ENCODE data around the gene UBQLN4. TPM values are rescaled to one million over a fixed set of nuclear protein-coding genes. Genes with fewer than 3 reads are reported as not detected.

UBQLN4 gene
- total RNA-seq, 1 donor, result 13.0 TPM

- peaks cover 19% of the 10 kb centered on the region for H4K20me1 ChIP-seq (ENCODE audit: insufficient read depth, low read length)
- H3K4me3 ChIP-seq (ENCODE audit: insufficient read depth, low read length), result no peak overlapping the region
- H3K9me3 ChIP-seq (ENCODE audit: low read depth, low read length), result no peaks in the 10 kb centered on the region
- peaks cover 4% of the 10 kb centered on the region for H3K4me1 ChIP-seq (ENCODE audit: insufficient read depth, low read length)
- peaks cover 36% of the 10 kb centered on the region for H3K79me2 ChIP-seq (ENCODE audit: insufficient read depth, low read length)
- H3K27ac ChIP-seq (ENCODE audit: low read depth, low read length), result no peak overlapping the region
- TF ChIP-seq, protein P1, sequence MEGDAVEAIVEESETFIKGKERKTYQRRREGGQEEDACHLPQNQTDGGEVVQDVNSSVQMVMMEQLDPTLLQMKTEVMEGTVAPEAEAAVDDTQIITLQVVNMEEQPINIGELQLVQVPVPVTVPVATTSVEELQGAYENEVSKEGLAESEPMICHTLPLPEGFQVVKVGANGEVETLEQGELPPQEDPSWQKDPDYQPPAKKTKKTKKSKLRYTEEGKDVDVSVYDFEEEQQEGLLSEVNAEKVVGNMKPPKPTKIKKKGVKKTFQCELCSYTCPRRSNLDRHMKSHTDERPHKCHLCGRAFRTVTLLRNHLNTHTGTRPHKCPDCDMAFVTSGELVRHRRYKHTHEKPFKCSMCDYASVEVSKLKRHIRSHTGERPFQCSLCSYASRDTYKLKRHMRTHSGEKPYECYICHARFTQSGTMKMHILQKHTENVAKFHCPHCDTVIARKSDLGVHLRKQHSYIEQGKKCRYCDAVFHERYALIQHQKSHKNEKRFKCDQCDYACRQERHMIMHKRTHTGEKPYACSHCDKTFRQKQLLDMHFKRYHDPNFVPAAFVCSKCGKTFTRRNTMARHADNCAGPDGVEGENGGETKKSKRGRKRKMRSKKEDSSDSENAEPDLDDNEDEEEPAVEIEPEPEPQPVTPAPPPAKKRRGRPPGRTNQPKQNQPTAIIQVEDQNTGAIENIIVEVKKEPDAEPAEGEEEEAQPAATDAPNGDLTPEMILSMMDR (IDR thresholded peaks at IDR 0.05; ENCODE audit: extremely low read depth, low read depth, low read length), result no peak
- no peak overlapping the region for H3K4me2 ChIP-seq (ENCODE audit: insufficient read depth, low read length)
- DNase-seq (ENCODE audit: insufficient read length, low spot score, missing footprints), result peak; percentile 17
- peaks cover 92% of the 10 kb centered on the region for H3K36me3 ChIP-seq (ENCODE audit: insufficient read depth, low read length)
- H2AFZ ChIP-seq (ENCODE audit: low read length), result no peak overlapping the region
- no peaks in the 10 kb centered on the region for H3K27me3 ChIP-seq (ENCODE audit: insufficient read depth, low read length)
These were observed 38.8 kb downstream of the UBQLN4 start for GRCh38 chr1:156014829-156015228.

GRCh38 chr1:156012051-156012817 is 41.4 kb downstream of the UBQLN4 start:
- Histone ChIP-seq H3K79me2 (ENCODE audit: insufficient read depth, low read length) (peaks cover 17% of the 10 kb centered on the region), H3K27ac (ENCODE audit: low read depth, low read length) (no peak overlapping the region), H3K36me3 (ENCODE audit: insufficient read depth, low read length) (peaks cover 83% of the 10 kb centered on the region)

GRCh38 chr1:156009404-156009803 is 44.2 kb downstream of the UBQLN4 start:
- Histone ChIP-seq H3K79me2 (ENCODE audit: insufficient read depth, low read length) (peaks cover 7% of the 10 kb centered on the region), H3K4me1 (ENCODE audit: insufficient read depth, low read length) (no peaks in the 10 kb centered on the region), H3K27ac (ENCODE audit: low read depth, low read length) (no peak overlapping the region), H3K27me3 (ENCODE audit: insufficient read depth, low read length) (no peaks in the 10 kb centered on the region), H3K4me3 (ENCODE audit: insufficient read depth, low read length) (no peak overlapping the region), H4K20me1 (ENCODE audit: insufficient read depth, low read length) (peaks cover 11% of the 10 kb centered on the region), H2AFZ (ENCODE audit: low read length) (no peak overlapping the region), H3K9me3 (ENCODE audit: low read depth, low read length) (no peaks in the 10 kb centered on the region), H3K36me3 (ENCODE audit: insufficient read depth, low read length) (peaks cover 58% of the 10 kb centered on the region), H3K4me2 (ENCODE audit: insufficient read depth, low read length) (no peak overlapping the region)
- no peak for DNase-seq (ENCODE audit: insufficient read length, low spot score, missing footprints)
- TF ChIP-seq, protein P1 (IDR thresholded peaks at IDR 0.05; ENCODE audit: extremely low read depth, low read depth, low read length), result no peak

More at GRCh38 chr1:156012051-156012817, 41.4 kb downstream of the UBQLN4 start:
- peak; percentile 73 for DNase-seq (ENCODE audit: insufficient read length, low spot score, missing footprints)
- peaks cover 22% of the 10 kb centered on the region for H4K20me1 ChIP-seq (ENCODE audit: insufficient read depth, low read length)
- no peaks in the 10 kb centered on the region for H3K27me3 ChIP-seq (ENCODE audit: insufficient read depth, low read length)
- no peak overlapping the region for H3K4me3 ChIP-seq (ENCODE audit: insufficient read depth, low read length)
- no peak overlapping the region for H2AFZ ChIP-seq (ENCODE audit: low read length)
- TF ChIP-seq, protein P1 (IDR thresholded peaks at IDR 0.05; ENCODE audit: extremely low read depth, low read depth, low read length), result no peak
- H3K4me1 ChIP-seq (ENCODE audit: insufficient read depth, low read length), result no peaks in the 10 kb centered on the region
- H3K9me3 ChIP-seq (ENCODE audit: low read depth, low read length), result no peaks in the 10 kb centered on the region
- no peak overlapping the region for H3K4me2 ChIP-seq (ENCODE audit: insufficient read depth, low read length)

DNA sequence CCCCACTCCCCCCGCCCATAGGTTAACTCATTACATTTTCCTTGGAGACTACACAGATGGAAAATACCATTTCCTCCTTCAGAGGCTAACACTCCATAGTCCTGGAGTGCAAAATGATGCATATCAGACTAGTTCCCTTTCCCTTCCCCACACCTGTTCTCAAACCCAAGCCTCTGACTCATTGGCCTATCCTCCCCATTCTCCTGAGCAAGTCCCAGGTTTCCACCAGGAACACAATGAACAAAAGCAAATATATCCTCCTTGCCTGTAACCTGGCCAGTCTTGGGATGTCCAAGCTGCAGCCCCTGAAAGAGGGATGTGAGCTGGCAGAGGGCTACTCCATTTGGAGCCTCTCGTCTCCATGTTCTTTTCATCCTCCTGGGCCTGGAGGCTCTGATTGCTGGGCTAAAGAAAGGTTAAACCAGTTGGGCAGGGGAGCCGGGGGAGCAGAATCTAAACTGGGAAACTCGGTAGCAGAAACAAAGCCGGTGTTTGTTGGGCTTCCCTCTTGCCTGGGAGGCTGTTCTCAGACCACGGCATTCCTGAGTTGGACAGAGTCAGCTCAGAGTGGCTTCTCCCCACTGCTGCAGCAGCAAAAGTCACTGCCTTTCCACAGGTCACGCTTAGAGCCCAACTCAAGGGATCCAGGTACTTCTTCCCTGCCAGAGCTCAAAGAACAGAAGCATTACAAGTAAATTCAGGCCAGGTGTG is 46.8 kb downstream of the UBQLN4 start:
- Histone ChIP-seq H3K4me2 (ENCODE audit: insufficient read depth, low read length) (no peak overlapping the region), H4K20me1 (ENCODE audit: insufficient read depth, low read length) (peaks cover 6% of the 10 kb centered on the region), H3K27ac (ENCODE audit: low read depth, low read length) (no peak overlapping the region), H2AFZ (ENCODE audit: low read length) (no peak overlapping the region), H3K4me1 (ENCODE audit: insufficient read depth, low read length) (no peaks in the 10 kb centered on the region), H3K79me2 (ENCODE audit: insufficient read depth, low read length) (peaks cover 3% of the 10 kb centered on the region), H3K4me3 (ENCODE audit: insufficient read depth, low read length) (no peak overlapping the region), H3K9me3 (ENCODE audit: low read depth, low read length) (no peaks in the 10 kb centered on the region), H3K27me3 (ENCODE audit: insufficient read depth, low read length) (no peaks in the 10 kb centered on the region), H3K36me3 (ENCODE audit: insufficient read depth, low read length) (peaks cover 32% of the 10 kb centered on the region)
- peak; percentile 41 for DNase-seq (ENCODE audit: insufficient read length, low spot score, missing footprints)
- TF ChIP-seq, protein P1 (IDR thresholded peaks at IDR 0.05; ENCODE audit: extremely low read depth, low read depth, low read length), result no peak
